Endodermal cell (in vitro differentiated cells): ENCODE results near the gene COG5. TPM values are rescaled to one million over a fixed set of nuclear protein-coding genes. Genes with fewer than 3 reads are reported as not detected.

Experiments
- DNase-seq: peaks from one replicate; pipeline ENCODE4 v3.0.0-alpha.2; 2017
- H3K27ac ChIP-seq: 2 replicates; pipeline ENCODE4 v1.5.1; 2013; ENCODE audit warnings: mild to moderate bottlenecking, low read depth, low read length, moderate library complexity
- H3K27me3 ChIP-seq: 2 replicates; pipeline ENCODE4 v1.6.1; 2013; ENCODE audit warnings: mild to moderate bottlenecking, low read length, moderate library complexity; ENCODE audit not compliant: insufficient read depth, control insufficient read depth, poor library complexity, severe bottlenecking
- H3K36me3 ChIP-seq: 2 replicates; pipeline ENCODE4 v1.7.0; 2013; ENCODE audit warnings: mild to moderate bottlenecking, low read length, moderate library complexity; ENCODE audit not compliant: control insufficient read depth, insufficient read depth
- H3K4me1 ChIP-seq: one replicate; pipeline ENCODE4 v1.7.0; 2013; ENCODE audit warnings: low read length; ENCODE audit not compliant: control insufficient read depth, insufficient read depth
- H3K4me3 ChIP-seq: 2 replicates; pipeline ENCODE4 v1.5.1; 2013; ENCODE audit warnings: mild to moderate bottlenecking, low read length, moderate library complexity
- H3K9ac ChIP-seq: 2 replicates; pipeline ENCODE4 v1.6.1; 2013; ENCODE audit warnings: mild to moderate bottlenecking, low read length, moderate library complexity; ENCODE audit not compliant: poor library complexity, severe bottlenecking; ENCODE audit errors: extremely low read depth
- H3K9me3 ChIP-seq: 2 replicates; pipeline ENCODE4 v1.6.1; 2013; ENCODE audit warnings: mild to moderate bottlenecking, low read length, moderate library complexity; ENCODE audit not compliant: control insufficient read depth
- H3K27ac Mint-ChIP-seq: 2 replicates; pipeline ENCODE4 v1.8.0; 2020; ENCODE audit warnings: mixed read lengths
- H3K27me3 Mint-ChIP-seq: 2 replicates; pipeline ENCODE4 v1.8.0; 2021; ENCODE audit warnings: mild to moderate bottlenecking, mixed read lengths; ENCODE audit not compliant: insufficient read depth
- H3K36me3 Mint-ChIP-seq: 2 replicates; pipeline ENCODE4 v1.8.0; 2020; ENCODE audit warnings: low read depth, mixed read lengths
- H3K4me1 Mint-ChIP-seq: 2 replicates; pipeline ENCODE4 v1.8.0; 2020; ENCODE audit warnings: mixed read lengths
- H3K4me3 Mint-ChIP-seq: 2 replicates; pipeline ENCODE4 v1.8.0; 2020; ENCODE audit warnings: mild to moderate bottlenecking, moderate library complexity, mixed read lengths
- H3K9me3 Mint-ChIP-seq: 2 replicates; pipeline ENCODE4 v1.8.0; 2020; ENCODE audit warnings: mild to moderate bottlenecking, mixed read lengths
- WGBS, 2 experiments: methylation state at CpG; one replicate each; pipeline versions ENCODE4 v1.1.5 to v1.1.7; 2013; ENCODE audit warnings: missing lambda C conversion rate in 2 of 2, mixed read lengths in 1 of 2; ENCODE audit not compliant: insufficient coverage in 1 of 2, insufficient read length in 1 of 2; 5-methylcytosine and 5-hydroxymethylcytosine counted together
- total RNA-seq, 2 donors: library from RNA; stranded (reverse); fragmentation: NEBNext Ultra II Directional in 1 of 2; extraction: Animal tissue kit (Norgen Biotek cat#: 25700) in 1 of 2; gene quantifications; 2 replicates in 1 of 2; 3 replicates in 1 of 2; pipeline ENCODE4 v1.2.1, GENCODE V29; 2021
- TF ChIP-seq, protein P1 (sequence below): fragments of 200-600 bp; sonication (generic); conservative IDR thresholded peaks from 2 replicates; pipeline ENCODE4 v1.5.0; 2021; ENCODE audit warnings: antibody characterized with exemption, mild to moderate bottlenecking

The COG5 gene
- total RNA-seq, 2 donors from 2014 or later = 25.5 to 34.7 TPM

- Histone ChIP-seq H3K27me3 (no peaks in the 10 kb centered on the region), H3K9me3 (peaks cover 20% of the 10 kb centered on the region), H3K4me1 (peaks cover 12% of the 10 kb centered on the region), H3K27ac (no peak overlapping the region), H3K4me3 (no peak overlapping the region), H3K9ac (no peak overlapping the region), H3K36me3 (no peaks in the 10 kb centered on the region)
- TF ChIP-seq, protein P1, sequence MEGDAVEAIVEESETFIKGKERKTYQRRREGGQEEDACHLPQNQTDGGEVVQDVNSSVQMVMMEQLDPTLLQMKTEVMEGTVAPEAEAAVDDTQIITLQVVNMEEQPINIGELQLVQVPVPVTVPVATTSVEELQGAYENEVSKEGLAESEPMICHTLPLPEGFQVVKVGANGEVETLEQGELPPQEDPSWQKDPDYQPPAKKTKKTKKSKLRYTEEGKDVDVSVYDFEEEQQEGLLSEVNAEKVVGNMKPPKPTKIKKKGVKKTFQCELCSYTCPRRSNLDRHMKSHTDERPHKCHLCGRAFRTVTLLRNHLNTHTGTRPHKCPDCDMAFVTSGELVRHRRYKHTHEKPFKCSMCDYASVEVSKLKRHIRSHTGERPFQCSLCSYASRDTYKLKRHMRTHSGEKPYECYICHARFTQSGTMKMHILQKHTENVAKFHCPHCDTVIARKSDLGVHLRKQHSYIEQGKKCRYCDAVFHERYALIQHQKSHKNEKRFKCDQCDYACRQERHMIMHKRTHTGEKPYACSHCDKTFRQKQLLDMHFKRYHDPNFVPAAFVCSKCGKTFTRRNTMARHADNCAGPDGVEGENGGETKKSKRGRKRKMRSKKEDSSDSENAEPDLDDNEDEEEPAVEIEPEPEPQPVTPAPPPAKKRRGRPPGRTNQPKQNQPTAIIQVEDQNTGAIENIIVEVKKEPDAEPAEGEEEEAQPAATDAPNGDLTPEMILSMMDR = no peak
- no peaks in the 10 kb centered on the region for H3K27me3 Mint-ChIP-seq
- peaks cover 56% of the 10 kb centered on the region for H3K4me1 Mint-ChIP-seq
- DNase-seq = no peak
- peaks cover 7% of the 10 kb centered on the region for H3K36me3 Mint-ChIP-seq
- WGBS, 2 experiments = 87 to 95% methylated on average over 4 to 6 of the region's 6 CpGs
- H3K9me3 Mint-ChIP-seq = peaks cover 9% of the 10 kb centered on the region
- H3K27ac Mint-ChIP-seq = no peak overlapping the region
- no peak overlapping the region for H3K4me3 Mint-ChIP-seq
Observed at GRCh38 chr7:107387573-107388219, 176.0 kb downstream of the COG5 start.

DNA sequence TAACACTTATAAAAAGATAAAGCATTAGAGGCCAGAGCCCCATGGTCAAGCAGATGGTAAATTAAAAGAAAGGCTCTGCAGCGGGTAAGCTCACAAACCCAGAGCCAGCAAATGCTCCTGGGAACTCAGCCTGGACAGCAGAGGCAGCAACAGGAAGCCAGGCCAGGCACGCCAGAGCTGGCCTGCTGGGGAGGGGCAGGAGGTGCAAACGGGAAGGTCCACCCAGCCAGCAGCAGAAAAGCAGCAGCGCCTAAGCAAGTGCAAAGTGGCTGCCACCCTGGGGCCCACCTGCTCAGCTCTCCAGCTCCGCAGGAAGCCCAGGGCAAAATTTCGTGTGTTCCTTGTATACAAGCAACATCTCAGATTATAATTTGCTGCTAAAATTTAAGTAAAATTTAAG, 176.6 kb downstream of the COG5 start:
- Mint-ChIP-seq H3K4me3 (no peak overlapping the region), H3K4me1 (peaks cover 56% of the 10 kb centered on the region), H3K9me3 (peaks cover 9% of the 10 kb centered on the region), H3K36me3 (peaks cover 7% of the 10 kb centered on the region), H3K27me3 (no peaks in the 10 kb centered on the region), H3K27ac (peak overlapping the region; percentile 58)
- Histone ChIP-seq H3K36me3 (no peaks in the 10 kb centered on the region), H3K27me3 (no peaks in the 10 kb centered on the region), H3K9ac (no peak overlapping the region), H3K4me3 (no peak overlapping the region), H3K27ac (peak overlapping the region; percentile 58), H3K4me1 (peaks cover 12% of the 10 kb centered on the region), H3K9me3 (peaks cover 20% of the 10 kb centered on the region)
- 51 to 52% methylated on average over 6 of the region's 6 CpGs for WGBS, 2 experiments
- DNase-seq = peak; percentile 86
- TF ChIP-seq, protein P1 = peak; percentile 20

DNA sequence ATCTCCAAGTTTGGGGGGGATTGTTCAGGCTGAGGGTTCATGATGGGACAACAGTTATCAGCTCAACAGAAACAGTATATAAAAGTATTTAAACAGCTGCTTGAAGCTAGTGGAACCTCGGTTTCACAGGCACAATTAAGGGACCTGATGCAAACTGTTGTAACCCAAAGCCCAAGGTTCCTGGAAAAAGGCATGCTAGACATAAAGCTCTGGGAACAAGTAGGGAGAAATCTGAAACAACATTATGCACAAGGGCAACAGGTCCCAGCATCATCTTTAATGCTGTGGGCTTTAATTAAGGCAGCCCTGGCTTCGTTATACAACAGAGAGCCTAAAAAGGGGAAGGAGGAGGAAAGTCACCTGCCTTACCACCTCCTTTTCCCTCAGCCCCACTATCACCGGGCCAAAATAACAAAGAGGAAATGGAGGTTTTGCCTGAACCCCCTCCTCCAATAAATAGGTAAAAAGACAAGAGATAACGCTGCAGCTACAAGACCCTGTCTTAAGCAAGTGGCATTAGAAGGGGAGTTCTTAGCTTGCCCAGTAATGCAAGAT, 177.1 kb downstream of the COG5 start:
- Histone ChIP-seq H3K9me3 (peaks cover 20% of the 10 kb centered on the region), H3K27ac (peak overlapping the region; percentile 58), H3K36me3 (no peaks in the 10 kb centered on the region), H3K4me3 (no peak overlapping the region), H3K27me3 (no peaks in the 10 kb centered on the region), H3K9ac (no peak overlapping the region), H3K4me1 (peaks cover 12% of the 10 kb centered on the region)
- H3K27ac Mint-ChIP-seq = peak overlapping the region; percentile 58
- DNase-seq = no peak
- 83 to 88% methylated on average over 2 to 3 of the region's 4 CpGs for WGBS, 2 experiments
- no peak overlapping the region for H3K4me3 Mint-ChIP-seq
- peaks cover 56% of the 10 kb centered on the region for H3K4me1 Mint-ChIP-seq
- peaks cover 9% of the 10 kb centered on the region for H3K9me3 Mint-ChIP-seq
- H3K27me3 Mint-ChIP-seq = no peaks in the 10 kb centered on the region
- H3K36me3 Mint-ChIP-seq = peaks cover 7% of the 10 kb centered on the region
- TF ChIP-seq, protein P1 = no peak
